Dendritic cell treated with granulocyte-macrophage colony-stimulating factor and Interleukin-4, amounts not matched to agents 40 ng/mL and 50 ng/mL, for 4 days (primary cell): ENCODE data around the gene XG.
"Not testable (repeated sequence)": the region's sequence is repeated elsewhere in the genome, so short reads cannot be mapped to it uniquely, and the experiment has no call there.

Experiments used
- H3K27ac Mint-ChIP-seq: one replicate; pipeline ENCODE4 v1.8.0; 2022; ENCODE audit warnings: mild to moderate bottlenecking, mixed read lengths
- H3K27me3 Mint-ChIP-seq: one replicate; pipeline ENCODE4 v1.8.0; 2022; ENCODE audit warnings: mild to moderate bottlenecking, mixed read lengths
- H3K36me3 Mint-ChIP-seq: one replicate; pipeline ENCODE4 v1.8.0; 2022; ENCODE audit warnings: low read depth, mixed read lengths
- H3K4me1 Mint-ChIP-seq: one replicate; pipeline ENCODE4 v1.8.0; 2022; ENCODE audit warnings: low read depth, mixed read lengths
- H3K4me3 Mint-ChIP-seq: one replicate; pipeline ENCODE4 v1.8.0; 2022; ENCODE audit warnings: mild to moderate bottlenecking, moderate library complexity, mixed read lengths
- H3K9me3 Mint-ChIP-seq: one replicate; pipeline ENCODE4 v1.8.0; 2022; ENCODE audit warnings: mixed read lengths
- intact Hi-C: fragments of 100-400 bp; cut with micrococcal nuclease; formaldehyde crosslinking; loops from one replicate; pipeline ENCODE4 v1.15.0; 2022

XG gene

GRCh38 chrX:2774776-2775175 is 22.9 kb downstream of the XG start:
- Mint-ChIP-seq H3K4me3 (no peak overlapping the region), H3K27ac (no peak overlapping the region), H3K27me3 (no peaks in the 10 kb centered on the region), H3K36me3 (no peaks in the 10 kb centered on the region), H3K9me3 (peaks cover 25% of the 10 kb centered on the region), H3K4me1 (no peaks in the 10 kb centered on the region)
- intact Hi-C loops = no loop called here

- H3K4me3 Mint-ChIP-seq, H3K4me1 Mint-ChIP-seq, intact Hi-C loops, H3K27me3 Mint-ChIP-seq, H3K36me3 Mint-ChIP-seq, H3K27ac Mint-ChIP-seq, H3K9me3 Mint-ChIP-seq: not testable (repeated sequence)
These were observed 28.8 kb downstream of the XG start for GRCh38 chrX:2780472-2781225.

GRCh38 chrX:2781226-2781571 is 29.4 kb downstream of the XG start:
- intact Hi-C loops = no loop called here
- Mint-ChIP-seq H3K9me3 (no peaks in the 10 kb centered on the region), H3K4me1 (no peaks in the 10 kb centered on the region), H3K27ac (no peak overlapping the region), H3K4me3 (no peak overlapping the region), H3K36me3 (no peaks in the 10 kb centered on the region), H3K27me3 (peaks cover 2% of the 10 kb centered on the region)

GRCh38 chrX:2781698-2782097 is 29.9 kb downstream of the XG start:
- peaks cover 2% of the 10 kb centered on the region for H3K27me3 Mint-ChIP-seq
- H3K4me1 Mint-ChIP-seq = no peaks in the 10 kb centered on the region
- H3K36me3 Mint-ChIP-seq = no peaks in the 10 kb centered on the region
- H3K4me3 Mint-ChIP-seq = no peak overlapping the region
- no peaks in the 10 kb centered on the region for H3K9me3 Mint-ChIP-seq
- intact Hi-C loops = no loop called here
- H3K27ac Mint-ChIP-seq = no peak overlapping the region

- Mint-ChIP-seq H3K9me3 (no peaks in the 10 kb centered on the region), H3K4me3 (no peak overlapping the region), H3K27me3 (peaks cover 2% of the 10 kb centered on the region), H3K27ac (no peak overlapping the region), H3K36me3 (no peaks in the 10 kb centered on the region), H3K4me1 (no peaks in the 10 kb centered on the region)
- intact Hi-C loops = no loop called here
These were observed 30.3 kb downstream of the XG start for GRCh38 chrX:2782171-2782570.

GRCh38 chrX:2782778-2783177 is 30.9 kb downstream of the XG start:
- H3K4me3 Mint-ChIP-seq = no peak overlapping the region
- intact Hi-C loops = no loop called here
- H3K4me1 Mint-ChIP-seq = no peaks in the 10 kb centered on the region
- no peaks in the 10 kb centered on the region for H3K9me3 Mint-ChIP-seq
- peaks cover 2% of the 10 kb centered on the region for H3K27me3 Mint-ChIP-seq
- no peaks in the 10 kb centered on the region for H3K36me3 Mint-ChIP-seq
- no peak overlapping the region for H3K27ac Mint-ChIP-seq

- Mint-ChIP-seq H3K9me3 (no peaks in the 10 kb centered on the region), H3K27me3 (peaks cover 3% of the 10 kb centered on the region), H3K4me1 (no peaks in the 10 kb centered on the region), H3K36me3 (no peaks in the 10 kb centered on the region), H3K4me3 (no peak overlapping the region), H3K27ac (no peak overlapping the region)
- intact Hi-C loops = no loop called here
These were observed 32.2 kb downstream of the XG start for GRCh38 chrX:2784026-2784425.

- no peak overlapping the region for H3K4me3 Mint-ChIP-seq
- no peaks in the 10 kb centered on the region for H3K36me3 Mint-ChIP-seq
- intact Hi-C loops = no loop called here
- H3K27ac Mint-ChIP-seq = no peak overlapping the region
- H3K9me3 Mint-ChIP-seq = no peaks in the 10 kb centered on the region
- H3K4me1 Mint-ChIP-seq = no peaks in the 10 kb centered on the region
- H3K27me3 Mint-ChIP-seq = peaks cover 2% of the 10 kb centered on the region
These were observed 33.7 kb downstream of the XG start for GRCh38 chrX:2785538-2785937.

- no peaks in the 10 kb centered on the region for H3K9me3 Mint-ChIP-seq
- no peak overlapping the region for H3K27ac Mint-ChIP-seq
- H3K27me3 Mint-ChIP-seq = peaks cover 1% of the 10 kb centered on the region
- no peak overlapping the region for H3K4me3 Mint-ChIP-seq
- intact Hi-C loops = no loop called here
- no peaks in the 10 kb centered on the region for H3K4me1 Mint-ChIP-seq
- no peaks in the 10 kb centered on the region for H3K36me3 Mint-ChIP-seq
These were observed 37.1 kb downstream of the XG start for GRCh38 chrX:2788980-2789379.

- H3K27ac Mint-ChIP-seq = no peak overlapping the region
- H3K4me1 Mint-ChIP-seq = no peaks in the 10 kb centered on the region
- H3K9me3 Mint-ChIP-seq = no peaks in the 10 kb centered on the region
- H3K27me3 Mint-ChIP-seq = peaks cover 1% of the 10 kb centered on the region
- no peaks in the 10 kb centered on the region for H3K36me3 Mint-ChIP-seq
- intact Hi-C loops = no loop called here
- H3K4me3 Mint-ChIP-seq = no peak overlapping the region
These were observed 37.7 kb downstream of the XG start for GRCh38 chrX:2789569-2789968.

- Mint-ChIP-seq H3K4me3 (no peak overlapping the region), H3K27ac (no peak overlapping the region), H3K27me3 (no peaks in the 10 kb centered on the region), H3K4me1 (no peaks in the 10 kb centered on the region), H3K36me3 (no peaks in the 10 kb centered on the region), H3K9me3 (no peaks in the 10 kb centered on the region)
- intact Hi-C loops = no loop called here
These were observed 41.9 kb downstream of the XG start for GRCh38 chrX:2793752-2794151.

GRCh38 chrX:2794336-2794735 is 42.5 kb downstream of the XG start:
- intact Hi-C loops = no loop called here
- no peaks in the 10 kb centered on the region for H3K9me3 Mint-ChIP-seq
- H3K4me3 Mint-ChIP-seq = no peak overlapping the region
- H3K36me3 Mint-ChIP-seq = no peaks in the 10 kb centered on the region
- no peaks in the 10 kb centered on the region for H3K4me1 Mint-ChIP-seq
- no peak overlapping the region for H3K27ac Mint-ChIP-seq
- H3K27me3 Mint-ChIP-seq = no peaks in the 10 kb centered on the region

GRCh38 chrX:2796808-2797207 is 45.0 kb downstream of the XG start:
- H3K9me3 Mint-ChIP-seq, H3K27me3 Mint-ChIP-seq, H3K36me3 Mint-ChIP-seq, H3K27ac Mint-ChIP-seq, H3K4me3 Mint-ChIP-seq, H3K4me1 Mint-ChIP-seq, intact Hi-C loops: not testable (repeated sequence)

- H3K27ac Mint-ChIP-seq = no peak overlapping the region
- H3K36me3 Mint-ChIP-seq = no peaks in the 10 kb centered on the region
- no peaks in the 10 kb centered on the region for H3K27me3 Mint-ChIP-seq
- no peaks in the 10 kb centered on the region for H3K4me1 Mint-ChIP-seq
- H3K4me3 Mint-ChIP-seq = no peak overlapping the region
- no peaks in the 10 kb centered on the region for H3K9me3 Mint-ChIP-seq
- intact Hi-C loops = no loop called here
These were observed 47.5 kb downstream of the XG start for GRCh38 chrX:2799369-2799768.

GRCh38 chrX:2799980-2800379 is 48.1 kb downstream of the XG start:
- H3K4me3 Mint-ChIP-seq, H3K27me3 Mint-ChIP-seq, H3K9me3 Mint-ChIP-seq, H3K36me3 Mint-ChIP-seq, H3K4me1 Mint-ChIP-seq, H3K27ac Mint-ChIP-seq, intact Hi-C loops: not testable (repeated sequence)
